Fibroblast of lung (primary cell): ENCODE results near the gene GRIK4. TPM values are rescaled to one million over a fixed set of nuclear protein-coding genes. Genes with fewer than 3 reads are reported as not detected.

ENCODE experiments used
- DNase-seq, 2 donors: peaks; one replicate each; pipeline versions ENCODE4 v3.0.0 to v3.0.0-alpha.2; 2010; ENCODE audit warnings: low read depth in 2 of 2
- H2AFZ ChIP-seq: 2 replicates; pipeline ENCODE4 v1.5.1; 2012; ENCODE audit warnings: low read length, control low read depth, inconsistent platforms
- H3K27ac ChIP-seq: 2 replicates; pipeline ENCODE4 v1.5.1; 2011; ENCODE audit warnings: low read length, control low read depth; ENCODE audit not compliant: insufficient read depth
- H3K27me3 ChIP-seq: 2 replicates; pipeline ENCODE4 v1.5.1; 2011; ENCODE audit warnings: mild to moderate bottlenecking, low read length; ENCODE audit not compliant: control insufficient read depth, insufficient read depth
- H3K36me3 ChIP-seq: 2 replicates; pipeline ENCODE4 v1.5.1; 2011; ENCODE audit warnings: low read length; ENCODE audit not compliant: control insufficient read depth, insufficient read depth
- H3K4me1 ChIP-seq: 2 replicates; pipeline ENCODE4 v1.5.1; 2011; ENCODE audit warnings: low read length; ENCODE audit not compliant: control insufficient read depth, insufficient read depth; ENCODE audit errors: extremely low read depth
- H3K4me2 ChIP-seq: 2 replicates; pipeline ENCODE4 v1.5.1; 2011; ENCODE audit warnings: low read length, control low read depth; ENCODE audit not compliant: insufficient read depth; ENCODE audit errors: extremely low read depth
- H3K4me3 ChIP-seq, 4 experiments: fragments of 200-600 bp in 1 of 4; sonication (generic) in 1 of 4; replicated peaks in 1 of 4; 2 replicates each; pipeline ENCODE4 v1.5.1; 2011 to 2016; ENCODE audit warnings: low read length in 4 of 4, low read depth in 3 of 4, mild to moderate bottlenecking in 3 of 4, control low read depth in 2 of 4, inconsistent platforms in 1 of 4, mixed read lengths in 1 of 4; ENCODE audit not compliant: insufficient read depth in 1 of 4; ENCODE audit errors: control extremely low read depth in 1 of 4
- H3K79me2 ChIP-seq: 2 replicates; pipeline ENCODE4 v1.5.1; 2012; ENCODE audit warnings: mild to moderate bottlenecking, low read length, inconsistent platforms; ENCODE audit not compliant: control insufficient read depth, insufficient read depth
- H3K9ac ChIP-seq: 2 replicates; pipeline ENCODE4 v1.5.1; 2011; ENCODE audit warnings: mild to moderate bottlenecking, low read length, control low read depth; ENCODE audit not compliant: insufficient read depth
- H3K9me3 ChIP-seq: 2 replicates; pipeline ENCODE4 v1.5.1; 2012; ENCODE audit warnings: low read depth, low read length; ENCODE audit not compliant: control insufficient read depth, insufficient read depth
- H4K20me1 ChIP-seq: 2 replicates; pipeline ENCODE4 v1.5.1; 2011; ENCODE audit warnings: low read length; ENCODE audit not compliant: control insufficient read depth, insufficient read depth; ENCODE audit errors: extremely low read depth
- CTCF ChIP-seq, 2 donors: IDR thresholded peaks in 1 of 2; conservative IDR thresholded peaks in 1 of 2; 1 replicate in 1 of 2; 2 replicates in 1 of 2; pipeline ENCODE4 v1.5.1; 2011 to 2012; ENCODE audit warnings: low read length in 2 of 2, control low read depth in 1 of 2, inconsistent platforms in 1 of 2, low read depth in 1 of 2, mild to moderate bottlenecking in 1 of 2
- EZH2 ChIP-seq: IDR thresholded peaks from 2 replicates; pipeline ENCODE4 v1.5.1; 2012; ENCODE audit warnings: low read length, control low read depth, mild to moderate bottlenecking; ENCODE audit errors: missing control alignments
- polyA plus RNA-seq, 2 donors: library from polyadenylated mRNA; depleted of rRNA in 1 of 2; stranded (reverse) in 1 of 2; unstranded in 1 of 2; fragments of >200 nt; gene quantifications; 2 replicates each; pipeline ENCODE4 v1.2.1, GENCODE V29; 2011 to 2012; ENCODE audit warnings: missing spikeins in 1 of 2
- total RNA-seq: library from RNA; depleted of rRNA; stranded (reverse); fragments of >200 nt; gene quantifications from 2 replicates; pipeline ENCODE4 v1.2.1, GENCODE V29; 2014

Gene GRIK4
- total and polyA plus RNA-seq, 2 donors (not counting 1 experiment from before 2014, with no cell fraction given) = 0.17 to 1.5 TPM

- peak; percentile 46 to 58 for DNase-seq
- H3K27ac ChIP-seq = no peak overlapping the region
These were observed 21.3 kb downstream of the GRIK4 start for GRCh38 chr11:120532832-120533196.

GRCh38 chr11:120536091-120536796, 24.7 kb downstream of the GRIK4 start:
- DNase-seq = no peak
- Histone ChIP-seq H3K36me3 (no peaks in the 10 kb centered on the region), H3K27ac (no peak overlapping the region), H2AFZ (no peak overlapping the region), H3K9ac (no peak overlapping the region), H3K4me3 (no peak overlapping the region), H3K4me1 (peaks cover 4% of the 10 kb centered on the region), H4K20me1 (no peaks in the 10 kb centered on the region), H3K27me3 (no peaks in the 10 kb centered on the region), H3K9me3 (no peaks in the 10 kb centered on the region), H3K4me2 (no peak overlapping the region), H3K79me2 (no peaks in the 10 kb centered on the region)
- no peak for TF ChIP-seq CTCF (conservative IDR thresholded peaks at IDR 0.05 in 1 of 2, IDR thresholded peaks at IDR 0.05 in 1 of 2; ENCODE audit: low read depth in 1 of 2, low read length in 2 of 2)
- TF ChIP-seq EZH2 = no peak

More at GRCh38 chr11:120532832-120533196, 21.3 kb downstream of the GRIK4 start:
- Histone ChIP-seq H3K36me3 (no peaks in the 10 kb centered on the region), H3K4me1 (no peaks in the 10 kb centered on the region), H3K9ac (no peak overlapping the region), H3K79me2 (no peaks in the 10 kb centered on the region), H3K9me3 (no peaks in the 10 kb centered on the region), H3K4me3 (peak overlapping the region in 2 of 4 experiments; percentile 16 to 29), H4K20me1 (no peaks in the 10 kb centered on the region), H3K4me2 (peak overlapping the region; percentile 69), H3K27me3 (no peaks in the 10 kb centered on the region), H2AFZ (no peak overlapping the region)
- TF ChIP-seq EZH2 = no peak
- TF ChIP-seq CTCF (conservative IDR thresholded peaks at IDR 0.05 in 1 of 2, IDR thresholded peaks at IDR 0.05 in 1 of 2; ENCODE audit: low read depth in 1 of 2, low read length in 2 of 2) = no peak

- no peak overlapping the region for H2AFZ ChIP-seq
- H3K4me2 ChIP-seq = no peak overlapping the region
- H3K36me3 ChIP-seq = no peaks in the 10 kb centered on the region
- no peak overlapping the region for H3K9ac ChIP-seq
- DNase-seq = no peak
- H4K20me1 ChIP-seq = no peaks in the 10 kb centered on the region
- TF ChIP-seq CTCF (conservative IDR thresholded peaks at IDR 0.05 in 1 of 2, IDR thresholded peaks at IDR 0.05 in 1 of 2; ENCODE audit: low read depth in 1 of 2, low read length in 2 of 2) (no peak), EZH2 (no peak)
- H3K9me3 ChIP-seq = no peaks in the 10 kb centered on the region
- peaks cover 4% of the 10 kb centered on the region for H3K4me1 ChIP-seq
- H3K27me3 ChIP-seq = no peaks in the 10 kb centered on the region
- H3K4me3 ChIP-seq = no peak overlapping the region
- no peaks in the 10 kb centered on the region for H3K79me2 ChIP-seq
- H3K27ac ChIP-seq = no peak overlapping the region
These were observed 25.2 kb downstream of the GRIK4 start for GRCh38 chr11:120536797-120537169.
